ENCODE measurements around the gene STAMBP.

STAMBP gene

GRCh38 chr2:73907840-73908452 lies 79.2 kb downstream of the STAMBP start:
- no peak for DNase-seq (ENCODE audit: low spot score)
- Histone ChIP-seq H3K27ac (no peak overlapping the region), H3K4me3 (no peak overlapping the region)
- TF ChIP-seq CTCF (IDR thresholded peaks at IDR 0.05) = no peak

GRCh38 chr2:73908689-73909652 lies 80.2 kb downstream of the STAMBP start:
- DNase-seq (ENCODE audit: low spot score) = no peak
- H3K4me3 ChIP-seq = no peak overlapping the region
- no peak for TF ChIP-seq CTCF (IDR thresholded peaks at IDR 0.05)
- no peak overlapping the region for H3K27ac ChIP-seq

- Histone ChIP-seq H3K27ac (no peak overlapping the region), H3K4me3 (no peak overlapping the region)
- TF ChIP-seq CTCF (IDR thresholded peaks at IDR 0.05) = no peak
- no peak for DNase-seq (ENCODE audit: low spot score)
These were observed 82.2 kb downstream of the STAMBP start for GRCh38 chr2:73910873-73911547.

- H3K27ac ChIP-seq = no peak overlapping the region
- no peak for TF ChIP-seq CTCF (IDR thresholded peaks at IDR 0.05)
- H3K4me3 ChIP-seq = no peak overlapping the region
- DNase-seq (ENCODE audit: low spot score) = no peak
These were observed 82.9 kb downstream of the STAMBP start for GRCh38 chr2:73911548-73912208.

DNA sequence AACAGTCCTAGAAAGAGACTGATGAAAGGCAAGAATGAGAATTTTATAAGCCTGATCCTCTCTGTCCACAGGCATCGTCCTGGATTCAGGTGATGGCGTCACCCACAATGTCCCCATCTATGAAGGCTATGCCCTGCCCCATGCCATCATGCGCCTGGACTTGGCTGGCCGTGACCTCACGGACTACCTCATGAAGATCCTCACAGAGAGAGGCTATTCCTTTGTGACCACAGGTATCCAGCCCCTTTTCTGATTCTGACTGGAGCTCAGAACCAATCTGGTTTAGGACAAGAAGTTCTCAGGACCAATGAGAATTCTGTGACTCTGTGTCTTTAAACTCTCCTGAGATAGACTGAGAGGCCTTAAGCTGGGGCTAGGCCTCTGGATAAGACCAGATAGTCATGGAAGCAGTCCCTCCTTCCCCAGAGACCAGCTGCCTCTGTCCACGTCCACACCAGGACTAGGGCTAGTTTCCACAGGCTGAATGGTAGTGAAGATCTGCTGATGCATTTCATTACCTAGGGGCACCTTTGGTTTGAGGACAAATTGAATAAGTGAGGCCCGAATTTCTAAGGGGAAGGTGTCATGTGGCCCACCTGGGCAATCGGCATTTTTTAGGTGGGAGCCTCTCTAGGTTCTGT lies 84.8 kb downstream of the STAMBP start:
- Histone ChIP-seq H3K27ac (no peak overlapping the region), H3K4me3 (no peak overlapping the region)
- TF ChIP-seq CTCF (IDR thresholded peaks at IDR 0.05) = no peak
- no peak for DNase-seq (ENCODE audit: low spot score)

DNA sequence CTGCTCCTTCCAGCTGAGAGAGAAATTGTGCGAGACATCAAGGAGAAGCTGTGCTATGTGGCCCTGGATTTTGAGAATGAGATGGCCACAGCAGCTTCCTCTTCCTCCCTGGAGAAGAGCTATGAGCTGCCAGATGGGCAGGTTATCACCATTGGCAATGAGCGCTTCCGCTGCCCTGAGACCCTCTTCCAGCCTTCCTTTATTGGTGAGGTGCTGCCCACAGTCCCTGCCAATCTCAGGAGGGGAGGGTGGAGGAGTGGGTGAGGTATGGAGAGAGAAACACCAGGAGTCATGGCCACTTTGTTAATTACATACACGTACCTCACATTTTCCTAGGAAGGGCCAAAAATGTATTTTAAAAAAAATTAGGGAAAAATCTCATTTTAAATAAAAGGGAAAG lies 85.9 kb downstream of the STAMBP start:
- no peak overlapping the region for H3K27ac ChIP-seq
- no peak overlapping the region for H3K4me3 ChIP-seq
- TF ChIP-seq CTCF (IDR thresholded peaks at IDR 0.05) = no peak
- no peak for DNase-seq (ENCODE audit: low spot score)
